Neural progenitor cell (in vitro differentiated cells): ENCODE results near the gene TMCC3. TPM values are rescaled to one million over a fixed set of nuclear protein-coding genes. Genes with fewer than 3 reads are reported as not detected.

Experiments
- DNase-seq: peaks from one replicate; pipeline ENCODE4 v3.0.0-alpha.2; 2016; ENCODE audit warnings: low spot score
- H2AFZ ChIP-seq: fragments of 200-600 bp; sonication (generic); replicated peaks from 2 replicates; pipeline ENCODE4 v1.6.1; 2016; ENCODE audit warnings: antibody characterized with exemption
- H3F3A ChIP-seq: fragments of 200-600 bp; sonication (generic); 2 replicates; pipeline ENCODE4 v1.6.1; 2016; ENCODE audit warnings: antibody characterized with exemption, low read depth
- H3K27ac ChIP-seq: fragments of 200-600 bp; sonication (generic); 2 replicates; pipeline ENCODE4 v1.5.1; 2016; ENCODE audit warnings: mild to moderate bottlenecking
- H3K27me3 ChIP-seq: fragments of 200-600 bp; sonication (generic); 2 replicates; pipeline ENCODE4 v1.6.1; 2016; ENCODE audit warnings: mild to moderate bottlenecking, moderate library complexity
- H3K36me3 ChIP-seq: fragments of 200-600 bp; sonication (generic); 2 replicates; pipeline ENCODE4 v1.5.1; 2016
- H3K4me1 ChIP-seq: fragments of 200-600 bp; sonication (generic); 2 replicates; pipeline ENCODE4 v1.6.1; 2016; ENCODE audit warnings: mixed run types
- H3K4me2 ChIP-seq: fragments of 200-600 bp; sonication (generic); 2 replicates; pipeline ENCODE4 v1.6.1; 2016
- H3K4me3 ChIP-seq: fragments of 200-600 bp; sonication (generic); 2 replicates; pipeline ENCODE4 v1.5.1; 2016
- H3K79me2 ChIP-seq: fragments of 200-600 bp; sonication (generic); 2 replicates; pipeline ENCODE4 v1.6.1; 2016; ENCODE audit warnings: low read depth
- H3K9ac ChIP-seq: fragments of 200-600 bp; sonication (generic); 2 replicates; pipeline ENCODE4 v1.6.1; 2016
- H3K9me3 ChIP-seq: fragments of 200-600 bp; sonication (generic); 2 replicates; pipeline ENCODE4 v1.5.1; 2016; ENCODE audit warnings: low read depth
- H4K20me1 ChIP-seq: fragments of 200-600 bp; sonication (generic); 2 replicates; pipeline ENCODE4 v1.6.1; 2016; ENCODE audit warnings: low read depth
- H3K27ac Mint-ChIP-seq: 3 replicates; pipeline ENCODE4 v1.8.0; 2021; ENCODE audit warnings: mixed read lengths
- H3K27me3 Mint-ChIP-seq: 2 replicates; pipeline ENCODE4 v1.8.0; 2022; ENCODE audit warnings: low read depth, mild to moderate bottlenecking, inconsistent platforms, moderate library complexity, mixed read lengths; ENCODE audit not compliant: insufficient read depth
- H3K36me3 Mint-ChIP-seq: 3 replicates; pipeline ENCODE4 v1.8.0; 2021; ENCODE audit warnings: mixed read lengths
- H3K4me1 Mint-ChIP-seq: 3 replicates; pipeline ENCODE4 v1.8.0; 2021; ENCODE audit warnings: mixed read lengths
- H3K4me3 Mint-ChIP-seq: 3 replicates; pipeline ENCODE4 v1.8.0; 2021; ENCODE audit warnings: mild to moderate bottlenecking, moderate library complexity, mixed read lengths
- H3K9me3 Mint-ChIP-seq: 3 replicates; pipeline ENCODE4 v1.8.0; 2020; ENCODE audit warnings: mixed read lengths
- CTCF ChIP-seq: fragments of 200-600 bp; sonication (generic); IDR thresholded peaks from 2 replicates; pipeline ENCODE4 v1.5.1; 2017; ENCODE audit warnings: antibody characterized with exemption, mild to moderate bottlenecking
- EZH2 ChIP-seq: fragments of 200-600 bp; sonication (generic); IDR thresholded peaks from 2 replicates; pipeline ENCODE4 v1.6.1; 2017; ENCODE audit warnings: antibody characterized with exemption, mild to moderate bottlenecking, moderate library complexity
- EZH2phosphoT487 ChIP-seq: fragments of 200-600 bp; sonication (generic); IDR thresholded peaks from 2 replicates; pipeline ENCODE4 v1.6.1; 2017; ENCODE audit warnings: antibody characterized with exemption
- total RNA-seq: library from RNA; depleted of rRNA; stranded (reverse); fragments of >200 nt; gene quantifications from 2 replicates; pipeline ENCODE4 v1.2.3, GENCODE V29; 2015; ENCODE audit warnings: low replicate concordance

The TMCC3 gene
- total RNA-seq, 1 donor from 2014 or later = 9.5 TPM

GRCh38 chr12:94643606-94644005 lies 6.8 kb downstream of the TMCC3 start:
- Histone ChIP-seq H2AFZ (no peak overlapping the region), H3K4me3 (no peak overlapping the region), H3K27me3 (peaks cover 13% of the 10 kb centered on the region), H3K79me2 (peaks cover 4% of the 10 kb centered on the region), H3K9ac (no peak overlapping the region), H4K20me1 (peaks cover 3% of the 10 kb centered on the region), H3K36me3 (no peaks in the 10 kb centered on the region), H3K27ac (no peak overlapping the region), H3K9me3 (no peaks in the 10 kb centered on the region), H3K4me1 (no peaks in the 10 kb centered on the region), H3F3A (peaks cover 3% of the 10 kb centered on the region), H3K4me2 (no peak overlapping the region)
- Mint-ChIP-seq H3K4me3 (no peak overlapping the region), H3K9me3 (no peaks in the 10 kb centered on the region), H3K27me3 (peaks cover 4% of the 10 kb centered on the region), H3K27ac (no peak overlapping the region), H3K4me1 (peaks cover 2% of the 10 kb centered on the region), H3K36me3 (no peaks in the 10 kb centered on the region)
- no peak for DNase-seq
- no peak for TF ChIP-seq CTCF
- no peak for TF ChIP-seq EZH2
- TF ChIP-seq EZH2phosphoT487 = no peak

- H3K9me3 Mint-ChIP-seq = no peaks in the 10 kb centered on the region
- Histone ChIP-seq H2AFZ (no peak overlapping the region), H3F3A (no peaks in the 10 kb centered on the region), H3K4me3 (no peak overlapping the region), H3K9me3 (no peaks in the 10 kb centered on the region), H3K4me2 (no peak overlapping the region), H3K36me3 (no peaks in the 10 kb centered on the region), H3K27ac (no peak overlapping the region), H3K4me1 (no peaks in the 10 kb centered on the region), H3K9ac (no peak overlapping the region), H3K79me2 (no peaks in the 10 kb centered on the region), H3K27me3 (no peaks in the 10 kb centered on the region), H4K20me1 (no peaks in the 10 kb centered on the region)
- H3K36me3 Mint-ChIP-seq = no peaks in the 10 kb centered on the region
- no peaks in the 10 kb centered on the region for H3K4me1 Mint-ChIP-seq
- TF ChIP-seq EZH2phosphoT487 (no peak), CTCF (no peak), EZH2 (no peak)
- H3K27me3 Mint-ChIP-seq = no peaks in the 10 kb centered on the region
- no peak overlapping the region for H3K27ac Mint-ChIP-seq
- DNase-seq = no peak
- H3K4me3 Mint-ChIP-seq = no peak overlapping the region
These were observed 9.1 kb downstream of the TMCC3 start for GRCh38 chr12:94641283-94641682.

DNA sequence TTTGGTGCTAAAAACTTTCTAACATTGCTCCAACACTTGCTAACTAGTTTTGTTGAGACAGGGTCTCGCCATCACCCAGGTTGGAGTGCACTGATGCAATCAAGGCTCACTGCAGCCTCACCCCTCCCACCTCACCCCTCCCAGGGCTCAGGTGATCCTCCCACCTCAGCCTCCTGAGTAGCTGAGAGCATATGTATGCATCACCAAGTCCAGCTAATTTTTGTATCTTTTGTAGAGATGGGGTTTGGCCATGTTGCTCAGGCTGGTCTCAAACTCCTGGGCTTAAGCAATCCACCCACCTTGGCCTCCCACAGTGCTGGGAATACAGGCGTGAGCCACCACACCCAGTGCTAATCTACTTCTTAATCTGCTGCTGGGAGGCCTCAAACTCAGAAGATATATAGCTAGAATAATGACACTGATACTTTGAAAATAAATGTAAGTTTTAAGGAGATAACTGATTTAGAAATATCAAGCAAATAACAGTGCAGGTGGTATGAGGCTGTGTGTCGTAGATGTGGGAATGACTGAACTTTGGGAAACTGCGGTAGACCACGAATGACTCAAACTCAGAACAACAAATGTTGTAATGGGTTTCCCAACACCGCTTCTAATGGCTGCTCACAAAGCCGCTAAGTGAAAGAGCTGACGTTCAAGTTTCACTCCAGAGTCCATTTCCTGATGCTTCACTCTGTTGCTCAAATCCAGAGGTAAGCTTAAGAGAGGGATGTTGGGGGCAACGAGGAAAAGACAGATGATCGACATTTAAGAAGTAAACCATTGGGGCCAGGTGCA lies 10.0 kb downstream of the TMCC3 start:
- Histone ChIP-seq H3K27me3 (no peaks in the 10 kb centered on the region), H3K79me2 (no peaks in the 10 kb centered on the region), H3F3A (no peaks in the 10 kb centered on the region), H3K9me3 (no peaks in the 10 kb centered on the region), H3K9ac (no peak overlapping the region), H3K4me1 (peaks cover under 1% of the 10 kb centered on the region), H3K27ac (no peak overlapping the region), H3K36me3 (no peaks in the 10 kb centered on the region), H2AFZ (no peak overlapping the region), H4K20me1 (no peaks in the 10 kb centered on the region), H3K4me3 (no peak overlapping the region), H3K4me2 (no peak overlapping the region)
- Mint-ChIP-seq H3K4me1 (no peaks in the 10 kb centered on the region), H3K27ac (no peak overlapping the region), H3K36me3 (no peaks in the 10 kb centered on the region), H3K9me3 (no peaks in the 10 kb centered on the region), H3K27me3 (no peaks in the 10 kb centered on the region), H3K4me3 (no peak overlapping the region)
- no peak for DNase-seq
- no peak for TF ChIP-seq EZH2phosphoT487
- no peak for TF ChIP-seq EZH2

GRCh38 chr12:94638521-94638920 lies 11.8 kb downstream of the TMCC3 start:
- Mint-ChIP-seq H3K4me1 (no peaks in the 10 kb centered on the region), H3K36me3 (no peaks in the 10 kb centered on the region), H3K27me3 (no peaks in the 10 kb centered on the region), H3K9me3 (no peaks in the 10 kb centered on the region), H3K4me3 (no peak overlapping the region), H3K27ac (no peak overlapping the region)
- no peaks in the 10 kb centered on the region for H4K20me1 ChIP-seq
- no peak overlapping the region for H3K4me3 ChIP-seq
- H3K27ac ChIP-seq = no peak overlapping the region
- H3K36me3 ChIP-seq = no peaks in the 10 kb centered on the region
- no peak for DNase-seq
- no peaks in the 10 kb centered on the region for H3K9me3 ChIP-seq
- H3K27me3 ChIP-seq = no peaks in the 10 kb centered on the region
- H3K4me2 ChIP-seq = no peak overlapping the region
- H3K79me2 ChIP-seq = no peaks in the 10 kb centered on the region
- H3K4me1 ChIP-seq = peaks cover 6% of the 10 kb centered on the region
- TF ChIP-seq EZH2 = no peak
- no peak for TF ChIP-seq EZH2phosphoT487
- no peak for TF ChIP-seq CTCF
- no peaks in the 10 kb centered on the region for H3F3A ChIP-seq
- H2AFZ ChIP-seq = no peak overlapping the region
- H3K9ac ChIP-seq = no peak overlapping the region
